CD1c-positive myeloid dendritic cell (primary cell): ENCODE measurements around the gene PPM1F.

Source experiments
- DNase-seq: peaks from one replicate; pipeline ENCODE4 v3.0.0-alpha.2; 2016; ENCODE audit errors: extremely low spot score

Gene PPM1F

GRCh38 chr22:21942407-21943343, 10.0 kb downstream of the PPM1F start:
- DNase-seq: peak; percentile 78

- DNase-seq: no peak
These were observed 10.7 kb downstream of the PPM1F start for GRCh38 chr22:21941921-21942320.

- peak; percentile 66 for DNase-seq
These were observed 12.1 kb downstream of the PPM1F start for GRCh38 chr22:21940521-21940920.

GRCh38 chr22:21939935-21940334, 12.7 kb downstream of the PPM1F start:
- DNase-seq: peak; percentile 50

GRCh38 chr22:21939461-21939913, 13.2 kb downstream of the PPM1F start:
- DNase-seq: peak; percentile 84

GRCh38 chr22:21938906-21939305, 13.7 kb downstream of the PPM1F start:
- DNase-seq: no peak

GRCh38 chr22:21938071-21938822, 14.4 kb downstream of the PPM1F start:
- DNase-seq: peak; percentile 98

- no peak for DNase-seq
These were observed 14.9 kb downstream of the PPM1F start for GRCh38 chr22:21937821-21938070.

- DNase-seq: peak; percentile 91
These were observed 15.4 kb downstream of the PPM1F start for GRCh38 chr22:21937041-21937820.

GRCh38 chr22:21936151-21936775, 16.4 kb downstream of the PPM1F start:
- peak; percentile 96 for DNase-seq

GRCh38 chr22:21933910-21934309, 18.7 kb downstream of the PPM1F start:
- no peak for DNase-seq

GRCh38 chr22:21933413-21933812, 19.2 kb downstream of the PPM1F start:
- no peak for DNase-seq

- no peak for DNase-seq
These were observed 20.3 kb downstream of the PPM1F start for GRCh38 chr22:21932347-21932746.

- no peak for DNase-seq
These were observed 21.6 kb downstream of the PPM1F start for GRCh38 chr22:21931056-21931455.

- DNase-seq: no peak
These were observed 23.4 kb downstream of the PPM1F start for GRCh38 chr22:21929253-21929652.

GRCh38 chr22:21928048-21928447, 24.6 kb downstream of the PPM1F start:
- no peak for DNase-seq

- DNase-seq: no peak
These were observed 25.3 kb downstream of the PPM1F start for GRCh38 chr22:21927174-21927823.

- no peak for DNase-seq
These were observed 25.9 kb downstream of the PPM1F start for GRCh38 chr22:21926728-21927127.

GRCh38 chr22:21923163-21923561, 29.5 kb downstream of the PPM1F start:
- DNase-seq: no peak

GRCh38 chr22:21922370-21923162, 30.1 kb downstream of the PPM1F start:
- no peak for DNase-seq
